ENCODE results near the gene SYCP2L. TPM values are rescaled to one million over a fixed set of nuclear protein-coding genes. Genes with fewer than 3 reads are reported as not detected.

Gene SYCP2L
- total and polyA plus RNA-seq, 2 of the 4 experiments (the other 2 are of a cell fraction), result 0.05 TPM; not detected in 1

DNA sequence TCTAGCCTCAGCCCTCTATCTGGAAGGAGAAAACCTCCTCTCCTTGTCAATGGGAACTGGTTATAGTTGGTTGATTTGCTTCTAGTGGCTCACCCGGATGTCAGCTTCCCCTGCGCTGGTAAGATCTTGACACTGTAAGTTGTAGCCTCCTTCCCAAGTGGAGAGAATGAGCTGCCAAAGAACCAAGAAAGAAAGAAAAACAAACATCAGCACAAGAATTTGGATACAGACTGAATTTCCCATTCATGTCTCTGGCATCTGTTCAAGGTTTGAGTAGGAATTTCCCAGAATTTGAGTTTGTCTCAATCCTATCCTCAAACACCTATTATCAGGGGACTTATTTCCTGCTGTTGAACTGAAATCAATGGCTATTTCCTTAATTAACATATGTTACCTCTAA, 113.1 kb downstream of the SYCP2L start:
- Histone ChIP-seq H2AK9ac (replicated peaks; ENCODE audit: low read depth, low read length, poor library complexity) (no peak overlapping the region), H4K5ac (ENCODE audit: low read depth, low read length) (no peak overlapping the region), H2BK5ac (ENCODE audit: low read depth, low read length, poor library complexity, severe bottlenecking) (peak overlapping the region; percentile 17), H3K9me1 (ENCODE audit: insufficient read depth, low read length) (peaks cover 6% of the 10 kb centered on the region; the same call in 1 of the 2 replicates), H3K18ac (ENCODE audit: low read depth, low read length) (peak overlapping the region; percentile 19; the same call in 1 of the 2 replicates), H3K23ac (ENCODE audit: low read depth, low read length) (no peak overlapping the region; the same call in 1 of the 2 replicates), H3K4me2 (ENCODE audit: low read depth, low read length) (no peak overlapping the region), H3K14ac (replicated peaks; ENCODE audit: low read depth, low read length) (peak overlapping the region; percentile 52; the same call in 1 of the 2 replicates), H2BK20ac (ENCODE audit: low read depth, low read length) (0 out of 2 replicates have a peak overlapping the region, but pooled peaks have one; percentile 69), H4K91ac (ENCODE audit: insufficient read depth, low read depth, low read length) (peak overlapping the region; percentile 5; the same call in 1 of the 2 replicates), H3K79me1 (ENCODE audit: low read depth in 1 of 2, low read length in 2 of 2) (no peaks in the 10 kb centered on the region), H3K27me3 (ENCODE audit: control insufficient read depth, insufficient read depth, low read length) (no peaks in the 10 kb centered on the region), H3K9me3 (ENCODE audit: control insufficient read depth, insufficient read depth, low read length) (no peaks in the 10 kb centered on the region), H4K8ac (ENCODE audit: low read depth in 2 of 2, low read length in 2 of 2) (no peak overlapping the region), H3K27ac (ENCODE audit: insufficient read depth, low read length) (no peak overlapping the region), H2AK5ac (ENCODE audit: low read depth, low read length) (no peak overlapping the region), H3K56ac (ENCODE audit: extremely low read depth, insufficient read depth, low read length) (no peak overlapping the region), H3K4ac (ENCODE audit: low read depth, low read length) (peak overlapping the region; percentile 6; the same call in 1 of the 2 replicates), H3K4me1 (ENCODE audit: control insufficient read depth, insufficient read depth, low read length) (no peaks in the 10 kb centered on the region; the same call in 1 of the 2 replicates), H4K20me1 (ENCODE audit: insufficient read depth, low read length) (no peaks in the 10 kb centered on the region), H2BK15ac (ENCODE audit: low read depth, low read length) (0 out of 3 replicates have a peak overlapping the region, but pooled peaks have one; percentile 53), H3K4me3 (ENCODE audit: insufficient read depth, low read depth, low read length) (no peak overlapping the region), H2BK120ac (ENCODE audit: low read depth, low read length) (peak overlapping the region; percentile 74; the same call in 1 of the 2 replicates), H2AFZ (replicated peaks; ENCODE audit: low read length, poor library complexity) (no peak overlapping the region), H3K9ac (ENCODE audit: low read depth, low read length) (no peak overlapping the region), H3K36me3 (ENCODE audit: control insufficient read depth, insufficient read depth, low read length) (no peaks in the 10 kb centered on the region)
- intact Hi-C loops (cut with micrococcal nuclease) (loop anchor here (5.0 kb wide), 1 partner anchor 38 kb away; no protein-coding TSS in a partner anchor), dilution Hi-C loops (cut with HindIII; ENCODE audit: low sequenced_read_pairs, unreplicated experiment) (no loop called here), in situ Hi-C loops (cut with MboI; ENCODE audit: low sequenced_read_pairs) (no loop called here)
- POLR2A ChIA-PET (ENCODE audit: unreplicated experiment), result no interaction called here
- CTCF ChIA-PET, result no interaction called here
- ATAC-seq (ENCODE audit: low read depth), result peak; percentile 92
- DNase-seq, result peak; percentile 90
- TF ChIP-seq MAFK (IDR thresholded peaks at IDR 0.05; ENCODE audit: low read depth, low read length) (no peak), MAZ (IDR thresholded peaks at IDR 0.05; ENCODE audit: borderline replicate concordance, low read depth, low read length) (no peak), MXI1 (IDR thresholded peaks at IDR 0.05; ENCODE audit: borderline replicate concordance, low read depth, low read length) (no peak), NFE2L2 (IDR thresholded peaks at IDR 0.05; ENCODE audit: low read depth, low read length) (no peak), RFX5 (IDR thresholded peaks at IDR 0.05; ENCODE audit: low read depth, low read length) (no peak), FOS (IDR thresholded peaks at IDR 0.05; ENCODE audit: low read depth, low read length) (no peak)
- TF ChIP-seq, protein P1, sequence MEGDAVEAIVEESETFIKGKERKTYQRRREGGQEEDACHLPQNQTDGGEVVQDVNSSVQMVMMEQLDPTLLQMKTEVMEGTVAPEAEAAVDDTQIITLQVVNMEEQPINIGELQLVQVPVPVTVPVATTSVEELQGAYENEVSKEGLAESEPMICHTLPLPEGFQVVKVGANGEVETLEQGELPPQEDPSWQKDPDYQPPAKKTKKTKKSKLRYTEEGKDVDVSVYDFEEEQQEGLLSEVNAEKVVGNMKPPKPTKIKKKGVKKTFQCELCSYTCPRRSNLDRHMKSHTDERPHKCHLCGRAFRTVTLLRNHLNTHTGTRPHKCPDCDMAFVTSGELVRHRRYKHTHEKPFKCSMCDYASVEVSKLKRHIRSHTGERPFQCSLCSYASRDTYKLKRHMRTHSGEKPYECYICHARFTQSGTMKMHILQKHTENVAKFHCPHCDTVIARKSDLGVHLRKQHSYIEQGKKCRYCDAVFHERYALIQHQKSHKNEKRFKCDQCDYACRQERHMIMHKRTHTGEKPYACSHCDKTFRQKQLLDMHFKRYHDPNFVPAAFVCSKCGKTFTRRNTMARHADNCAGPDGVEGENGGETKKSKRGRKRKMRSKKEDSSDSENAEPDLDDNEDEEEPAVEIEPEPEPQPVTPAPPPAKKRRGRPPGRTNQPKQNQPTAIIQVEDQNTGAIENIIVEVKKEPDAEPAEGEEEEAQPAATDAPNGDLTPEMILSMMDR (conservative IDR thresholded peaks at IDR 0.05; ENCODE audit: low read depth, low read length), result no peak
- no TSS peak for BruUV-seq (replicated peaks)
- WGBS, 2 experiments (ENCODE audit: extremely low coverage in 2 of 2, insufficient read length in 1 of 2), result no CpG with 5 or more reads among the region's 2 CpGs

Data from IMR-90 (cell line).